HG03565 (cell line): ENCODE data around the gene CASTOR1.

ENCODE experiments used
- ATAC-seq: cut with Tn5 transposase; IDR thresholded peaks from one replicate; pipeline ENCODE4 v1.9.1; 2021; ENCODE audit warnings: mild to moderate bottlenecking, moderate library complexity; ENCODE audit not compliant: unreplicated experiment

CASTOR1 gene

DNA sequence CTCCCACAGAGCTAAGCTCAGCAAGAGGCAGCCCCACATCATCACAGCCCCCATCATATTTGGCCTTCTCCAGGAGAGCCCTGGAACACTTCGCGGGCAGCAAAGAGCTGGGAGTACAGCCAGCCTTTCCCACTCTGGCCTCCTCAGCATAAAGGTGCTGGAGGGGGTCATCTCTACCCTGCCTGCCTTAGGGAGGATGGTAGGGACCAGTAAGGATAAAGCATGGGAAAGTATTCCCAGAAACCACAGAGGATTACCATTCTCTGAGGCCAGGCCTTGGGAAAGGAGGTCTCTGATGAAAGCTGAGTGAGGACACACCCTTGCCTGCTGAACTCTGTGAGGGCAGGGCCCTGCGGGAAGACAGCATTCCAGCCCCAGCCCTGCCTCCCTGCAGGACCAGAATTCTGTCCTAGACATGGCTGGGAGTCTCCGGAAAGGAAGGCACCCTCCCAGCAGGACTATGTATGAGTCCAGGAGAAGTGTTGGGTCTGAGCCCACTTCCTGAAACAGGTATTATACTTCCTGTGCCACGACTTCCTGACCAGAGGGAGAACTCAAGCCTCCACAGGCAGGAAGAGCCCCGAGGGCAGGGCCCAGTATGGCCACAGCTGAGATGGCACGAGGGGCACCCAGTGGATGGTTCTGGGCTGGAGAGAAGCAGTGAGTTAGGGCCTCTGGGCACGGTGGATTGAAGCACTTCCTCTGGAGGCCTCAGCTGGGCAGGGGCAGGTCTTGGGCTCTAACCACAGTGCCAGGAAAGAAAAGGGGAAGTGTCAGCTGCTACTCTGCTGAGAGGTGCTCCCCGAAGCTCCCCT lies 12.9 kb upstream of the CASTOR1 start:
- ATAC-seq: no peak

DNA sequence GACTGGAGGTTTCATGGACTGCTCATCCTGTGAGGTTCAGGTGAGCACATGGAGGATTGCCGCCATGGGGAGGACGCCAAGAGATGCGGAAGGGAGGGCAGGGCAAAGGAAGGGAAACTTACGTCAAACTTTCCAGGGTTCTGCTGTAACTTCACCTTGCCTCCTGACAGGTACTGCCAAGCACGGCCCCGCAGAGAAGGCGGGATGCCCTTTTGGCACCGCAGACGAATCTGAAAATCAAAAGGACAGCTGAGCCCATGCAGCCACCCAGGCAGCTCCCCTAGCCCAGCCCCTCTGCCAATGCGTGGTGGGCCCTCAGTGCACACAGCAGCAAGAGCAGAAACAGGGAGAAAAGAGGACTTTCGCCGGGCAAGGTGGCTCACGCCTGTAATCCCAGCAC lies 10.0 kb upstream of the CASTOR1 start:
- no peak for ATAC-seq

DNA sequence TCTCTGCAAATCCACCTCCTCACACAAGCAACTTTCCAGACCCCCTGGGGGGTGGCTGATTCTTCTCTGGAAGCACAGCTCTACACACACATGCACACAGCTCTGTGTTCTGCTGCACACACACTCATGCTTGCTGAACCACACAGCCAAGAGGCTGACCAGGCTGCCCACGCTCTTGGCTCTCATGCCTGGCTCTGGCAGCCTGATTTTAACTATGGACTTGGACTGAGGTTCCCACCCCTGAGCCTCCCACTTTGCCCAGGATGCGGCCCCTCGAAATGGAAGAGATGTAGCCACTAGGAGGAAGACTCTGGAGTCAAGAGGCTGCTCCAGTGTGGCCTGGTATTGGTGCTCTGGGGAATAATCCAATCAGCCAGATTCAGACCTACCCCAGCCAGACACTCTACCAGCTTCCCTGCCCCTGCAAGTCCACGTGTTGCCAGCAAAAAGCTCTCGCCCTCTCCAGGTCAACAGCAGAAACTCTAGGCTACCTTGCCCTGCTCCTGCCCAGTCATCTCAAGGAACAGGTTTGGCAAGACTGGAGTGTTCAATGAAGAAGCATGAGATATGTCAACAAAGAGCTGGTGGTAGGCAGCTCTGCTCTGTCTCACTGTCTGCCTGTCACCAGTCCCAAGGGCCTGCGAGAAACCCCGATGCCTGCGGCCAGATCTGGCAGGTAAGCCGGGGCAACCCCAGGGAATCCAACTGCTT lies 8.8 kb upstream of the CASTOR1 start:
- ATAC-seq: no peak

DNA sequence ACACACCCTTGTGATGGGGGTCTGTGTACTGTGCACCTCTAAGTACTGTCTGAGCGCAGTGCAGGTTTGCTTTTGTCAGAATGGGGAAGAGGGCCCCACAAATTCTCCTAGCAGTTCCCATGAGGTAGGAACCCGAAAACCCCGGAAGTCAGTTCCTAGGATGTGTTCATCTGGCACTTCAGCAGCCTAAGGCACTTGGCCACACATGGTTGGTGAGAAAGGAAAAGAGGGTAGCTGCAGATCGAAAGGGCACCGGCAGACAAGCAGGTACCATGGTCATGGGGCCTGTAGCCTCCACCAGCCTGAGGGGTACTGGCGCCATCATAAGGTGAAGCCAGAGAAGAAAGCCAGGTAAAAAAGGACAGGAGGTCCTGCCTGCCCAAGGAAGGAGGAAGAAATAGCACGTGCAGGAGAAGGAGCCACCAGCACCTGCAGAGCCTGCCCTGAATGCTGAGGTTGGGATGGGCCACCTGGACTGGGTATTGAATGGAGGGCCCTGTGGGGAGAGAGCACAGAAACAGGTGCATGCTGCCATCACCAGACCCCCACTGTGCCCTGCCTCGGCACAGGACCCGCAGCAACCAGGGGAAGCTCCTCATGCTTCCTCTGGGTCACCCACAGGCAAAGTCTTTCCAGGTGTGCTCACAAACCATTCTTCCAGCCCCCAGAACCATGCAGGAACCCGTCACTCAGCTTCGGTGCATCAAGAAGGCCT lies 8.1 kb upstream of the CASTOR1 start:
- no peak for ATAC-seq

DNA sequence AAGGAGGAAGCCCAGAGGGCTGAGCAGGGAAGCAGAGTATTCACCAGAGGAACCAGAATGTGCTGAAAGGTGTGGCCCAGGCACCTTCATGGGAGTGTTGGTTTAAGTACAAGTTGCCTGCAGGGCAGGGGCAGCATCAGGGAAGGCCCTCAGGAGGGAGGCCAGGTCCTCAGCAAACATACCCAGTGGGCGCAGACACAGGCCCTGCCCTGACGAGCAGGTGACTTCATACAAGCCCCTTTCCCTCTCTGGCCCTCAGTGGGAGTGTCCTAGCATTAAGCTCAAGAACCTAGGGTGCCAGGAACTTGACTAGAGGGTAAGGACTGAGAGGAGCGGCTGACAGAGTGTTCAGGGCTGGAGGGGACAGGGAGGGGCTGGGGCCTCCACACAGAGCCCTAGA lies 7.5 kb upstream of the CASTOR1 start:
- ATAC-seq: no peak

DNA sequence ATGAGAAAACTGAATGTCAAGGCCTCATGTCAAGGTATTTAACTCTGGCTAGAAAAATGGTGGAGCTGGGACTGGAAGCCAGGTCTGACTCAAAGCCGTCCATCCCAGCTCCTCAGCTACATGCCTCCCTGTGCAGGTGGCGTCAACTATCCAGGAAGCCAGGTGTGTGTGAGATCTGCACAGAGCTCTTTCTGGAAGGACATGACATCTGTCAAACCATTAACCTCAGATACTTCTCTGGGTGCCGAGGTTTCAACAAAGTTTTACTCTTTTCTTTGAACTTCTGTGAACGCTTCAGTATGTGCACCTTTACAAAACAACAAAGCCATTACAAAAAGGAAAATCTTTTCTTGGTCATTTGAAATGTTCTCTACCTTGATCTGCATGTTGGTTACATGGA lies 7.0 kb upstream of the CASTOR1 start:
- ATAC-seq: no peak

DNA sequence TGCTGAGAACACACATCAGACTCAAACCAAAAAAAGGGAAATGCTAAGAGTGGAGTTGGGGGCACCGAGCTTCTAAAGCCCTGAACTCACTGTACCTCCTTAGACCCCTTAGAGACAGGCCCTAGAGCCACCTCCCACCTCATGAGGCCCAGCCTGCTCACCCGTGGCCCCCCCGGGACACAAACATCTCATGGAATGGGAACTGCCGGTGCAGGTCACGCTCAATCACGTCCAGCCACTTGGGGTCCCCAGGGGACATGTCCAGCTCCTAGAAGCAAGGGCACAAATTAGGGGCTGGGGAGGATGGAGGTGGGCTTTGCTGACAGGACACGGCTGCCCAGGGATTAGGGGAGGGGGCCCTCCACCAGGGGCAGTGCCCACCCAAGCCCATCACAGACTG lies 6.3 kb upstream of the CASTOR1 start:
- no peak for ATAC-seq

DNA sequence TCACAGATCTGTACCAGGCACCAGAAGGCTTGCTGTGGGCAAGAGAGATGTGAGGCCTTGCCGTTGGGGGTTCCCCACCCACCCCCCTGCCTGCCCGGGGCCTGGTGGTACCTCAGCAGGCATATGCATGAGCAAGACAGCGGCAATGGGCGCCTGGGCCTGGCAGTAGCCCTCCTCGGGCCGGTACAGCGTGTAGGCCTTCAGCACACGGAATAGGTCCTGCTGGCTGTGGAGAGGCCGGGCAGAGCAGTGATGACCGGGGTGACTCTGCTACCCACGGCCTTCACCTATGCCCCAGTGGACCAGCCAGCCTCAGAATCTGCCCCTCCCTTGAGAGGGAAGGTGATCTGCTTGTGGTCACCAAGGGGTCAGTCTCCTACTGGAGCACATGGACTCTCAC lies 5.5 kb upstream of the CASTOR1 start:
- no peak for ATAC-seq

DNA sequence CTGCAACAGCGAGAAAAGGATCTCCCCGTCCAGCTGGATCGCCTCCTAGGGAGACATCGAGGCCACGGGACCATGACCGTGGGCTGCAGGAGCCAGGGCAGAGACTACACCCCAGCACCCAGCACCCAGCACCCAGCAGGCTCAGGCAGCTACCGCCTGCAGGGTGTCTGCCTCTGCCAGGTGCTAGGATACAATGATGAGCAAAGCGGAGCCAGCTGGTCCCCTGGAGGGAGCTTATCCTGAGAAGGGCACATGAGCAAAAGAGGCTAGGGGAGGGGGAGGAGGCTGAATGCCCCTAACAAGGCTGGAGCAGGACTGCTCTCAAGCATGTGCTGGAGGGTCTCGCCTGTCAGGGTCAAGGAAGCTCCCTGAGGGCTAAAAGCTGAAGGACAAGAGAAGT lies 4.8 kb upstream of the CASTOR1 start:
- ATAC-seq: no peak

DNA sequence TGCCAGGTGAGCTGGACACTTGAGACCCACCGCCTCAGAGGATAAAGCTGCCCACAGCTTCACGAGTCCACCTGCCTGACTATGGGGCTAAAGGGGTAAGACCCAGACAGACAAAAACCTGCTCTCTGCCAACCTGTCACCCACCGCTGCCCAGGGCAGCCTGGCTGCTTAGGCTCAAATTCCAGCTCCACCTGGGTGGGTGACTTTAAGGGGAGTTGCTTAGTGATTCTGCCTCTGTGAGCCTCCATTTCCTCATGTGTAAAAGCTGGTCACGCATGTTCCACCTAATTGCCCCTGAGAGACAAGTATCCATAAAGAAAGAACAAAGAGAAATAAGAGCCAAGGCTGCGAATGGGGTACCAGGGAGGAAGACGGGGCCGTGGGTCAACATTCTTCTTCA lies 3.7 kb upstream of the CASTOR1 start:
- ATAC-seq: no peak

DNA sequence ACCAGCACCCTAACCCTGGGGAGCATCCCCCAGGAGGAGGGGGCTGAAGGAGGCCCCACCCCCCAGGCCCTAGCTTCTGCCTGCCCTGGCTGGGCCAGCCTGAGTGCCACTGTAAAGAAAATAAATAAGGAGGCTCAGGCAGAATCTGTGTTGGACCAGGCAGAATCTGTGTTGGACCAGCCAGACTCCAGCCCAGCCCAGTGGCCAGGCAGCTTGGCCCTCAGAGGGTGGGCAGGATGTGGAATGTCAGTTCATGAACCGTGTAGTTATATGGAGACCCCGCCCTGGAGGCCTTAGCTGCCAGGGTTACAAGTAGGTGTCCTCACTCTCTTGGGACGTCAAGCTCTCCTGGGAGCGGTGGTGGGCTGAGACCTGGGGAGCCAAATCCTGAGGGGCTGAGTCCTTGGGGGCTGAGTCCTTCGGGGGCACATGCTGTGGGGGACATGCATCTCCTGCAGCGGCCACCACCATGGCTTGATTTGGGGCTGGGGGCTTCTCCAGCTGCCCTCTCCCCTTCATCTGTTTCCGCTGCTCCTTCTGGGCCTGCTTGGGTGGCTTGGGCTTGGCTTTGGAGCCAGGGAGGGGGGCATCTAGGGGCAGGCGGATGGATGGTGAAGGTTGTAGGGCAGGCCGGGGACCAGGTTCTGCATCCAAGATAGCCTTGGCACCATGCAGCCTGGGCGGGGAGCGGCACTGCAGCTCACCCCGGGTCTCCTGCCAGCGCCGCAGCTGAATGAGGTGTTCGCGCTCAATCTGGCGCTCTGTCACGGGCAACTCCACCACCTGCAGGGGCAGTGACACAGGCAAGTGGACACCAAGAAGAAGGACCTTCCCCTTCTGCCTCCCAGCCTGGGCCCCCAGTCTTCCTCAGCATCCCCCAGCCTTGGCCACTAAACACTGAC lies 3.0 kb upstream of the CASTOR1 start:
- no peak for ATAC-seq

DNA sequence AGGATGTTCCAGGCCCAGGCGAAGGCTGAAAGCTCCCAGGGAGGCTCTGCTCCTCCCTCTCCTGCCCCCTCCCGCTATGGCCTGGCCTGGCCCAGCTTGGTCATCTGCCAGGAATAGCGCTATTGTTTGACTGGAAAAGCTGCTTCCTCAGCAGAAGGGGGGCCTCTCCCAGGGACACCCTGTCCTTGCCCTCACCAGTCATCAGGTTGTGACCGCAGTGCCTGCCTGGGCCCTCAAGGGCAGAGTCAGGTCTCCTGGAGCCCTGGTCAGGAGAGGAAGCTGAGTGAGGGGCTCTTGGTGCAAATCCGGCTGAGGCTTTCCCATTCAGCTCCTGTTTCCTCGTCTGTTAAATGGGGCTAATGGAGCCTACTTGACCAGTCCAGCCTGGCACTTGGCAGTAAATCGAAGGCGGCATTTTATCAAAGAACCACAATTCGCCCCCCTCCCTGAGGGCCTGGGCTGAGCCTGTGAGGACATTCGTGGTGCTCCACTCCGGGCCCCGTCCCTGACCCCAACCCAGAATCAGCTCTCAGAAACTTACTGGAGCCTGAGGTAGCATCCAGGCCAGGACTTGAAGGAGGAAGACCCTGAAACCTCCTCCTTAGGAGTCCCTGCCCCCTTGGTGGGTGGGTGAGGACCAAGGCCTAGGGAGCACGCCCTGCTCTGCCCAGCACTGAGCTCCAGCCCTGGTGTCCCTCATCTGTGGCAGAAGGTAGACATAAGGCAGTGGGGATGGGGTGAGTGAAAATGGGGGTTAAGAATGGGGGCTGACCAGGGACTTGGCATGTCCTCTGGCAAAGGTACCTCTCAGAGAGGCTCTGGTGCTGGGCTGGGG lies 2.0 kb upstream of the CASTOR1 start:
- no peak for ATAC-seq

DNA sequence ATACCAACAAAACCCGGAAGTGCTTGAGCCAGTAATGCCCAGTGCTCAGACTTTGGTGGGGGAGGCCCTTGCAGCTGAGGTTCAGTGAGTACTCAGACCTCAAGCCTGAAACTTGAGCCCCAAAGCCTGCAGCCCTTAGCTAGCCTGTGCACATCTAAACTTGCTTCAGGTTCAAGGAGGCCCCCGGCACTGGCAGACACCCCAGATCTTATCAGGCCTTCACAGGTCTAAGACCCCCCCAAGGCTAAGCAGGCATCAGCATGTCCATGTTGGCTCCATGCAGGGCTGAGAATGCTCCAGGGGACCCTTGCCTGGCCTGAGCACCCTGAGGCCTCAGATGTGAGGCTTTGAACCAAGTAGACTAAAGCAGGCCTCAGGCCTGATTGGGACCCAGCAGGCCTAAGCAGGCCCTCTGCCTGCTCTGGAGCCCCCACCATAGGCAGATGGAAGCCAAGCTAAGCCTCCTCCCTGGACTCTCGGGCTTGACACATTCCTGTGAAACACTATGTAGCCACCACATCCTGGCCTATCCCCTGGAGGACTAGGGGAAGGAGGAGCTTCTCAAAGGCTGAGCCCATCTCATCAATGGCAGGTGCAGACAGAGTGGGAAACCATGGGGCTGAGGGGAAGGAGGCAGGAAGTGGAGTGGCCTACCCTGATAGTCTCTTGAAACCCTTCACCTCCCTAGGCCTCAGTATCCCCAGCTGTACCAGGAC lies 1.2 kb upstream of the CASTOR1 start:
- ATAC-seq: no peak

DNA sequence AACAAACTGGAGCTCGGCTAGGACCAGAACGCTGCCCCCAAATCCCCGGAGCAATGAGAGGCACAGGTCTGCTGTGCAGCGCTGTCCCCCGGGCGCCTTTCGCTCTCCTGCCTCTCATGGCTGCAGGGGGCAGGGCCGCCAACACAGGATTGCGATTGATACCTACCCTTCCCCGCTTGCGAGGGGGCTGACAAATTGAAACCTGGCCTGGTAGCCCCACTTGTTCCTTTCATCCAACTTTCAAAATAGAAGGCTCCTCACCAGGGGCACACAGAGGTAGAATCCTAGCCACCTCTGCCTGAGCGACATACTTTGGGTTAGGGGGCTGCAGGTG lies 642 bp upstream of the CASTOR1 start:
- ATAC-seq: no peak

DNA sequence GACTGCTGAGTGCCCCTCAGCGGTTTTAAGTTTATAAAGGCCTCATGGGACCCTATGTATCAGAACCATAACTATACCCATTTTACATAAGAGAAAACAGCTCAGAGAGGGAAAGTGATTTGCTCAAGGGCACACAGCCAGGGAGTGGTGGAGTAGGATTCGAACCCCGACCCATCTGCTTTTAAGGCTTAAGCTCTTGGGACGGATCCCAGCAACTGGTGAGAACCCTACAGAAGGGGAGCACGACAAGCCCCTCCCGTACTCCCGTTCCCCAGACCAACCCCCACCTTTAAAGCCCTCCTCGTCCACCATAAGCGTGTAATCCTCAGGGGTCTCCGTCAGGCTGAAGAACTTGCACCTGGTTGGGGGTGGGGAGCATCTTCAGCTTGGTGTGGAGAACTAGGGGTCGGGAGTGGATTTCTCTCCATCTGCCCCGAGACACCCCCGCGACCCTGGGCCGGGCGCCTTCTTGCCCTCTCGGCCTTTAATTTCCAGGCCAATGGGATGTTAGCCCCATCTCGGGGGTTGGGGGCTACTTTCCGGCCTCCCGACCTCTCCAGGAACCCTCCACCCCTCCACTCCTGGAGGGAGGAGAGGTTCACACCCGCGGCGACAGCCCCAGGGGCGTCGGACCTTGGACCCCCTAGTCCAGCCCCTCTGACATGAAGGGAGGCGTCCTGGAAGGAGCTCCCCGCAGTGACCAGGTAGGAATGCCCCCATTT lies 725 bp downstream of the CASTOR1 start:
- no peak for ATAC-seq

DNA sequence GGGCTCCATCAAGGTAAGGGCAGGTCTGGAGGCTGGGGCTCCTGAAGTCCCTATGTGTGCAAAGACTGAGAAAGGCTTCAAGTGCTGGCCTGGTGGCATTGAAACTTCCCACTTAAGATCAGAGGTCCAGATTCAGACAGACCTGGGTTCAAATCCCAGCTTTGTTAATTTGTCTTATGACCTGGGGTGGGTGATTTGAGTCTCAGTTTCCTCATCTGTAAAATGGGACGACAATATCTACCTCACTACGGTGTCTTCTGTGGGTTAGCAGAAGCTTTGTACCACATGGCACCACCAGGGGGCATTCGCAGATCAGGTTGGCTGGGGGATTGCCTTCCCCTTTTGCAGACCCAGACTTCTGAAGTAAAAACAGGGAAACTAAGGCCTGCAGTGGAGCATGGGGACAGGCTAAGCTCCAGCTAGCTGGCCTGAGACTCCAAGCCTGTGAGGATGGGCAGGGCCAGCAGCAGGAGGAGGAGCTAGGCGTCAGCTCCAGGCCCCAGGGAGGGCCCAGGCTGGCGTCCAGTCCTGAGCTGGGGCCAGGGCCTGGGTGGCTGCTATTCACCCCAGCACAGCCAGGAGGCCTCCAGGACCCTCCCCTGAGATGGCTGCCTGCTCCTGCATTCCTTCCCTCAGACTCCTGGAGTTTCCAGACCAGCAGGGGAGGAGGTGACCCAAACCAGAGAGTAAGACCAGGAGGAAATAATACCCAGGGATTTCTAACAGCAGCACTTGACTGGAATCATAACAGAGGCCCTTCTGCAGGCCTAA lies 1.5 kb downstream of the CASTOR1 start:
- ATAC-seq: no peak

DNA sequence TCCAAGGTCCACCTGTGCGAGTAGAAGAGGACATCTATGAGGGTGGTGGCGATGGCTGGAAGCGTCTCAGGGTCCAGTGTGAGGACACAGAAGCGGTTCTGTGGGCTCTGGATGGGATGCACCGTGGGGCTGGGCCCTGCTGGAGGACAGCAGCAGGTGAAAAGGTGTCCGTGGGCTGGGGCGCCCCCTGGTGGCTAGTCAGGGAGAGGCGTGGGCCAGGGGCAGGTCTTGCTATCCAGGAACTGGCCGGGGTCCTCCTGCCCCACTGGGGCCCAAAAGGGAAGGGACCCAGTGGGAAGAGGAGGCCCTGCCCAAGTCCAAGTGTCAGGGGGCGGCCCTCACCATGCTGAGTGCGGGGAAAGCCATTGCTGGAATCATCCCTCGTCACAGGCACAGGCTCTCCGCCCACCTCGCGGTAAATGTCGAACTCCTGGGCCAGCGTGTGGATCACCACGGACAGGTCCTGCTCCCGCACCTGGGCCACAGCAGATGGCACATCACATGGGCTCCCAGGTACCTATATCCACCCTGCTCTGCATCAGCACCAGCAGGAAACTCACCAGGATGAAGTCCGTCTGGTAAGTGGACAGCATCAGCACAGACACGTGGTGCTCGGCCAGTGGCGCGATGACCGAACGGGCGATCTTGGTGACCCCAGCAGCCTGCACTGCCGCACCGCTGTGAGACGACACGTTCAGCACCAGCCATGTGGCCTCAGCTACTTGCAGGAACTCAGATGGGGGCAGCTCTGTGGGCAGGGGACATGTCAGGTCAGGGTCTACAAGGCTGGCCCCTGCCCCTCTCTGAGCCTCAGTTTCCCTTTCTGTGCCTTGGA lies 2.3 kb downstream of the CASTOR1 start:
- ATAC-seq: no peak
